HG02943 (cell line): ENCODE data around the gene ELL2.
"Not testable (repeated sequence)": the region's sequence is repeated elsewhere in the genome, so short reads cannot be mapped to it uniquely, and the experiment has no call there.

ENCODE experiments used
- ATAC-seq: cut with Tn5 transposase; IDR thresholded peaks from one replicate; pipeline ENCODE4 v1.9.1; 2021; ENCODE audit warnings: mild to moderate bottlenecking, low read depth, moderate library complexity; ENCODE audit not compliant: unreplicated experiment

The ELL2 gene

DNA sequence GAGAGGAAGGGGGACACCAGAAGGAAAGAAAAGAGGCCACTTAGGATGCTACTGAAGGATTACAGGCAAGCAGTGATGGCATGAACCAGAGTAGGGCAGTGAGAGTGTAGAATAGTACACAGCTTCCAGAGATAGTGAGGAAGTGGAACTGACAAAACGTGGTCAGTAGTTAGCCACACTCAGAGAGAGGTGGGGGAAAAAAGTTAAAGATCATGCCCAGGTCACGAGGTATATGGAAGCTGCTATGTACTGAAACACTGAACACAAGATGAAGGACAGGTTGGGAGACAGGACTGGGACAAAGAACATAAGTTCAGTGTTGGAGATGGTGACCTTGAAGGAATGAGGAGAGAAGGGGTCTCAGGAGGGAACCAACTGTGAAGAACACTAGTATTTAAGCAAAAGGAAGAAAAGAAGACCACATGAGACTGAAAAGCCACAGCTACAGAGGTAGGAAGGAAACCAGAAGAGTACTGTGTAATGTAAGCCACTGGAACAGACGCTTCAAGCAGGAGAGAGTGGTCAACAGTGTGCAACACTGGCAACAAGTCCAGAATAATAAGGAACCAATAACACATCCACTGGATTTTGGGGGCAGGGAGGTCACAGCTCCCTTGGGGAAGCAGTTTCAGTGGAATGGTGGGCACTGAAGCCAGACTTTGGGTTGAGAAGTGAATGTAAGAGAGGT lies 45.5 kb downstream of the ELL2 start:
- ATAC-seq: peak; percentile 82

DNA sequence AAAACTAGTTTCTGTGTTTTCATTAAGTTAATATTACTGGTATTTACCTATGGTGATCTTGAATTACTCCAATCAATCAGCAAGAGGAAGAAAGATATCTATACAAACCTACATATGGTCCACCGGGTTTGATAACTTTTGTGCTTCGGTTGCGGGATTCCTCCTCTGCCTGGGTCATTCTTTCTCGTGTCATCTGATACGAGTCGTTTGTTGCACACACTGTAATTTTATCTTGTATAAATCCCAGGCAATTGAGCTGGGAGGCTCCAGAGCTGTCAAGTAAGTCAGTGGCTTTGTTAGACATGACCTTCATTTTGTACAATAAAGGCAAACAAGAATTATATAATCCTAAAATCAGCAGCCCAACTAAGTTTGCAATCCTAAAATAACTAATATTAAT lies 48.0 kb downstream of the ELL2 start:
- ATAC-seq: no peak

DNA sequence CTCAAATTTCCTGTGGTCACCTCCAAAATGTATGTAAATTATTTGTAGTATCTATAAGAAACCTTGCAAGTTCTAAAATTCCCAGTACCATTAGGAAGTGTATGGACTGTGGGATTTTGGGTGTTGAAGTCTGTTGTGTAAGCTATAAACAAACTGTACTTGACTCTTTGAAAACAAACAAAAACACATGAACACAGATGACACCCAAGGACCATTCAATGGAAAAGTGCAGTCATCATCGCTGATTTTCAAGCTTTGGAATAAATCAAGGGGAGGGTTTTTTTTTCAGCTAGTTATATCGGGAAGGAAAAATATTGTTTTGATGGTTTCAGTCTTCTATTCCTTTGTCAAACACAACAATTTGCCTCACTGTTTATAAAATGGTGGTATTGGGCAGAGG lies 49.6 kb downstream of the ELL2 start:
- no peak for ATAC-seq

DNA sequence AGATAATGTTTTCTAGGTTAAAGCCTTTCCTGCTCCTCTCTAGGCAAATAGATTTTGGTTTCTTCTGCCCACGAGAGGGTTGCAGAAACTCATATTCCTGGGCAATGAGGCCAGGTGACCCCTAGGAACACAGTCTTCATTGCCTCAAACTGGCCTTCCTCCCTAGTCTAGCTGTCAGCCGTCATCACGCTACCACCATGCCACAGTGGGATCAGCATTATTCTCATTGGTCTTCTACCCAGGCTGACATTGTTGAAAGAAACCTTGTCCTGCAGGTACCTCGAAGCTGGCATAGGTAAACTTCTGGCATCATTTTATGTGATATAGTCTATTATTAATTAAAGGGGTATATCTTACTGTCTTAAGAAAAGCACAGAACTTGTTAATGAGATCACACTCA lies 51.1 kb downstream of the ELL2 start:
- no peak for ATAC-seq

DNA sequence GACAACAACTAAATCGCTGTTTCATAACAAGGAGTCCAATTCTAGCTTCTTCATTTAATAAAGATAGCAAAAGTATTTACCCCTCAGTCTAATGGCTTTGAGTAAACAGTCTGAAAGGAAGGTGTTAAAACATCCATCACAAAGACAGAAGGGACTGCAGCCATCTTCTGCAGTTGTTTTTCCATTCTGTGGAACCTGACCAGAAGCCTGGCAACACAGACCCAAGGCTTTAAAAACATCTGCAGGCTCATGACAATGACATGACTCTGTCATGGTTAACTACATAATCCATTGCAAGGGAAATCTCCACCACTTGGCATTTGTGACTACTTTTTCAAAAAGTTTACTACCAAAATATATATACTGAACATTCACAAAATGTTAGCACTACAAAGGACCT lies 51.9 kb downstream of the ELL2 start:
- no peak for ATAC-seq

DNA sequence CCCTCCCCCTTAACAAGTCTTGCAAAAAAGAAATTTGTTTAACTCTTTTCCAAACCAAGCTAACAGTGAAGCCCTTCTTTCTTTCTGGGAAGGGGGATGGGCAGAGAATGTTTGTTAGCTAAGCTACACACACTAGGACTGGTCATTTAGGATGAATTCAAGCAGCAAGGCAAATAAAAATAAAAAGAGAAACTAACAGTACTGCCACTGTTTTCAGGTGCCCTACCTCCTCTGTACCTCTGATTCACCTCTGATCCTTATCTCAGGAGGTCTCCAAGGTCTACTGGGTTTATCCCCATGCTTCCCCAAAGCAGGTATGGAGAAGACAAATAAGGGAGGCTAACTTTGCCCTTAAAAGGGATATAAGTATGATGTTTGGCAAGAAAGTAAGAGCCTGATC lies 52.9 kb downstream of the ELL2 start:
- no peak for ATAC-seq

DNA sequence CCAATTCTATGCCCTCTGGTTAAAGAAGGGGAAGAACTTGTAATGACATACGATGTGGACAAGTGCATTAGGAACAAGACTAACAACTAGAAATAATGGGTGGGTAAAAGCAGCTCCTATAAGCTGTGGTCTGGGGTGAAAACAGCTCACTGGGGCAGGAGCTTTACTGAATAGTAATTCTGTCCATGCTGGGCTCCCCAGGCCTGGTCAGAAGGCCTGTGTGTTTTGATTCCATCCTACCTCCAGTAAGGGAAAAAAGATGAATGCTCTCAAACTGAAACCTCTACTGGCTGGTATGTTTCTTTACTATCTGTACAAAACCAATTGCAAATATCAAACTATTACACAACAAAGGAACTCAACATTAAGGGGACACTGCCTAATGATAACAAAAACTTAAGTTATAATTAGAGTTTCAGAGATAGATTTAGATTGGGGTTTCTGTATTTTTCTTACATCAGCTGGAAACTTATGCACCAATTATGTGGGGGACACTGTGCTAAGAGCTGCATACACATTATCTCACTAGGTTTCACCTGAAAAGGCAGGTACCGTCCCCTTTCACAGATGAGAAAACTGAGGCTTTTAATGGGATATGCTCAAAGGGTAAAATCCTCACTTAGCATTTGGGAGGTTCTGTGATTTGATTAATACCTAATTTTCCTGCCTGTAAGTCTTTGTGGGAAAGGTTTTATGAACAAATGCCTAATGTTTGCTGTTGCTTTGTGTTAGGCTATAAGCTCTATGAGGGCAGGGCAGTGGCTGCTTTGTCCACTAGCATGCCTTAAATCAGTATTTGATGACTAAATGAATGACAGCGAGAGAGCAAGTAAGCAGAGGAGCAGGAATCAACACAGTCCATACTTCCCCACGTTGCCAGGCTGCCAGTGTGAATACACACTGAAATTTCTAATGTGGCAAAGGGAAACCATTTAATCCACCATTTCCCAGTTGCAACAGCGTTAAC lies 53.6 kb downstream of the ELL2 start:
- ATAC-seq: no peak

DNA sequence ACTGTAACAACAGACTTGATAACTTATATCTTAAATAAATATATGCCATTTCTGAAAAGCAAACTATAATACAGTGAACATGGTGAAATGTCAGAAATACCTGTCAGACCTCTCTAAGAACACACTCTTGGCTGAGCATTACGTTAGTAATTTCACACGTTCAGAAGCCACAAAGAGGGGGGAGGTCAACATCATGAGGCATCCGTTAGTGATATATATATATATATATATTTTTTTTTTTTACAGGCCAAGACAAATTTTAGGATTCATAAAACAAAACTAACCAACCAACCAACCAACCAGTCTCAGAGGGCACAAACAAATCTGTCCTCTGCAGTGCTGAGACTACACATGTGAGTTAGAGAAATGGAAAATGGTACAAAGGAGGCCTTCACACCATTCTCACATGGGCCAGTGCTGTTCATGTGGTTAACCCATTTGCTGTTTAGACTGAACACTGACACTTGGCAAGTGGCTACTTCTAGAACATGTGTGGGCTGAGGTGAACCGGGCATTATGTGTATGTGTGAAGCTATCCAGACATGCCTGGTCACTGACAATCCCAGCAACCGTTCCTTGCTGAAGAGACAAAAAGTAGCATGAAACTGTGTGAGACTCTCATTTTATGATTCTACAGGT lies 54.5 kb downstream of the ELL2 start:
- no peak for ATAC-seq

DNA sequence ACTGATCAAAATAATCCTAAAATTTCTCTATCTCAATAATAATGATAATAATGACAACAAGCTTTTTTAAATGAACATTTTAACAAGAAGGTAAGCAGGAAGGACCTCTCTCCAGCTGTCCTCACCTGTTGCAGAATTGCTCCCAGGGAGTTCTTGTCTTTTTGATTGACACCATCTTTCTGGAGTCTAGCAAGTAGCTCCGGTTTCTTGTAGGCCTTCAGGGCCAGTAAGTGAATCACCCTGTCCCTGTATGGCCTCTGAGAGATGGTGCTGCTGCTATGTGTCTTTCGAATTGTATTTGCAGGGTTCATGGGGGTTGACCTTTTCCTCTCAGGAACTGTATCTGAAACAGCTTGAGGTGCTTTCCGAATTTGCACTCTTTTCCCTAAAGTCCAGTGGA lies 55.3 kb downstream of the ELL2 start:
- ATAC-seq: not testable (repeated sequence)

DNA sequence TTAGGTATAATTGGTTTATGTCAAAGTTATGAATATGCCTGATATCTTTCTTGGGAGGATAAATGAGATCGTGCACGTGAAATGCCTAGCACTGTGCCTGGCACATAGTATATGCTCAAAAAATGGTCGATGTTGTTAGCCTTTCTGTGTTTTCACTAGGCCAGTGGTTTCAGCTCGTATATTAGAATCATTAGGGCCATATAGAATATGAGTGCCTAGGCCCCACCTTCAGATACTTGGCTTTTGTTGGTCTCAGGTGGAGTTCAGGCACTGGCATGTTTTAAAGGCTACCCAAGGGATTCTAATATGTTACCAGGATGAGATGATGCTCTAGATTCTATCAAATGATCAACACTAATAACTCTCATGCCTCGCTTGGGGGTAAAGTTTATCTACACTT lies 56.8 kb downstream of the ELL2 start:
- ATAC-seq: no peak

DNA sequence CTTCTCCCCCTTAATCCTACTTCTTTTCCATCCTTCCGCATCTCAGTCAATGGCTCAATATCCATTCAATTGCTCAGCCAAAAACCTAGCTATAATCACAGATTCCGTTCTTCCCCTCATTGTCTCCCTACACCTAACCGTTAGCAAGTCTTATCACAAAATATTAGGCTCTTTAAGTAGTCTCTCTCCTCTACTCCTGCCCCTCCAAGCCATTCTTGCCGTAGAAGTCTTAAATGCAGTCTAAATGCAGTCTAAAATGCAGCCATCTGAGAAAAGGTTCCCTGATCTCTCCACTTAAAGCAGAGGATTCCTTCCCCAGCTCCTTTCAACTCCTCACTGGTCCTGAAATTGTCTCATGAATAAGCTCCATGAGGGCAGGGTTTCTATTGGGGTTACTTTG lies 57.8 kb downstream of the ELL2 start:
- ATAC-seq: no peak

DNA sequence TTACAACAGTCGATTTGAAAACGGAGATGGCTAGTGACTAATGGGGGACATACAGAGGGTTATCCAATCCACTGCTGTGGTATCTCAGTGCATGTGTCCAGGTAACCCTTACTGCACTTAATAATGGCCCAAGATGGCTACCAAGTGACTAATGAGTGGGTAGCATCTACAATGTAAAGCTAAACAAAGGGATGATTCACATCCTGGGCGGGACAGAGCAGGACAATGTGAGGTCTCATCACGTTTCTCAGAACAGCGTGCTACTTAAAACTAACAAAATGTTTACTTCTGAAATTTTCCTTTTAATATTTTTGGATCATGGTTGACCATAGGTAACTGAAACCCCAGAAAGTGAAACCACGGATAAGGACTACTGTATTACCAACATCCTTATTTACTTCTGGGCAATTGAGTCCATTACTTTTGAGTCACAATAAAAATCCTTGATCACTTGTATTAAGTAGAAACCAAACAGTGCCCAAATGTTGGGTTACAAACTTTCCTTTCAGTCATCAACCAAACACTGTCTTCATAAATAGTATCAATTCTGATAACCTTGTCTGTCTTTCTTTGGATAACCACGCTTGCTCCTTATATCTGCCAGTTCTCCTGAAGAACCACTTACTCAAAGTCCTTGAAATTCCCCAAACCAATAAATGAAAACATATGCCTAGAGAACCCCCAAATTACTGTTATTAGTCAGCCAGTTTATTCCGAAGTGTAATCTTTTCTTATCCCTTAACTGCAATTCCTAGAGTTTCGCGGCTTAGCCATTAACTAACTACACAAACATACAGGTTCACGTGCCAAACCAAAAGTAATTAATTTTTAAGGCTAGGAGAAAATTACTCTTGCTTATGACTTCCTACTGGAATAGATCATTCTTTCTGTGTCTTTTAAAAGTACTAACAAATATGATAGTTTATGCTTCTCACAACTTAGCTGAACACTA lies 59.7 kb downstream of the ELL2 start:
- no peak for ATAC-seq

DNA sequence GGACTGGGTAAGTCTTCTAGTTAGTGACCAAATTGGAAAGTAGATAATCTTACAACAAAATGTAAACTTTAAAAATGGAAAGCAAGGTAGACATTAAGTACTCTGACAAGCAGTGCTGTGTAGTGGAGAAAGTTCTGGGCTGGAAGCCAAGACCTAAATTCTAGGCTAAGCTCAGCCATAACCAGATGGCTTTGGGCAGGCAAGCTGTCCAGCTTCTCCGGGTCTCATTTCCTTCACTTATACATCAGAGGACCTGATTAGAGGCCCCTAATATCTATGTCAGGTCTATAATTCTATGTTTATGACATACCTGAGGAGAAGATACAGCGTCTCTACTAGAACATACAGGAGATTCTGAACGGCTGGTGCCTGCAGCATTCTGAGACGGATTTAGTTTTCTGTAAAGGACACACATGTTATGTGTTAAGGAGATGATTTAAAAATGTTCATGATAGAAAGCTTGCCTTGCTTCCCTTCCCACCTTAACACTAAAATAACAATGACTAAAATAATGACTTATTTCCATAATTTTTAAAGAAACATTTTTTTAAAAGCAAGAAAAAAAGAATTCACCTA lies 61.2 kb downstream of the ELL2 start:
- no peak for ATAC-seq

DNA sequence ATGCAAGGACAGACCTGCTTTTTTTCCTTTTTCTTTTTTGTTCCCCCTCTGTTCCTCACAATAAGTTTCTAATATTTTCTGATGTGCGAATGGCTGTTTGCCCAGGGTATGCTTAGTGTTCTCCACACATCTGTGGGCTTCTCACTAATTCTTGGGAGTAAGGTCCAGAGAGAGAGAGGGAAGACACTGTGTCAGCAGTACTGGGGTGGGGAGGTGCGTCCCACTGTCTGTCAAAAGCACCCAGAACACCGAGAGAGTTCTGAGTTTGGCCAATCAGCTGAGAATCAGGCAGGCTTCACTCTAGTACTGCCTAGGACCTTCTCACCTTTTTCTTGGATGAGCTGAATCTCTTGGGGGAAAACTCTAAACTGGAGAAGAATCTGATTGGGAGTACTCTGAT lies 61.8 kb downstream of the ELL2 start:
- ATAC-seq: no peak

DNA sequence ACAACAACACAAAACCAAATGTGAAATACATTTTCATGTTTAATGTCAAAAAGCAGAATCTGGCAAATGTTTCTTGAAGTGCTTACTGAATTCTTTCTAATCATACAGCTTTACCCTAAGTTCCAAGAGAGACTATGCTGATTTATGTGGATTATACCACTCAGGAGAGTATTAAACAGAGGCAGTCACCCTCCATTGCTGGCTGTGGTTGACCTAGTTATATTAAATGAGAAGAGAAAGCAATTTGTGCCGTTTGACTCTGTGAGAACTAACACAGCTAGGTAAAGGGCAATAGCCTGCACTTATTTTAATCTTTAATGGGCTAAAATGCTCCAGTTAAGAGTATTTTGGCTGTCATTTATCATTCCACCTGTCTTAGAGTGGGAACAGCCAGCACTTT lies 62.6 kb downstream of the ELL2 start:
- ATAC-seq: no peak

DNA sequence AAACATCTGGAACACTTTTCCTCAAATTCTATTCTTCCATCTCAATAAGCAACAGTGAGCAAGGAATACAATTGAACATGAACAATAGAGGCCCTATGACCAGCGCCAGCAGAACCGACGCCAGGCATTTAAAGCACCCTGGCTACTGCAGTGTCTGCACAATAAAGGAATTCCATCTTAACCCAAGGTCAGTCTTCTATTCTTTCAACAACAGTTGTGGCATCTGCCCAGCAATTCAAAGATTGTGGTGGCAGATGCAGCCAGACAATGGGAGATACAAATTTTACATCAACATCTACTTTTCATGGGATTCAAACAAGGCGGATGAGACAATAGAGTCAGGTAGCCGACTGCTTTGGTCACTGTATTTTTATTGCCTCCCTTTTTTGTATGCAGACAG lies 65.9 kb downstream of the ELL2 start:
- ATAC-seq: no peak

DNA sequence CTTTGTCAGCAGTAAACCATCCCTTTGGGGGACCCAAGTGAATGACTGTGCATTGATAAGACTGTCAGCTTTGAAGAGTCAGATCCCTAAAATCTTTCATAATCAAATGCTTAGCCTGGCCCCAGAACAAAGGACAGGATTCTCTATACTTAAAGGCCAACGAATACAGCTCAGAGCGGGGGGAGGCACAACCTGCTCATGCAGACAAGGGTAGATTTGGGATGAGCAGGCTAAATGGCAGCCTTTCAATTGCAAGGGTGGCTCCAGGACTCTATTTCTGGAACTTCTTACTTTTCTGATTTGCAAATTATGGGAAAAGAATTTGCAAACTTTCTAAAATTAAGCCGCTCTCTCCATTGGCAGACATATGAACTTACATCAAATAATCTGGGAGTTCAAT lies 66.4 kb downstream of the ELL2 start:
- no peak for ATAC-seq

DNA sequence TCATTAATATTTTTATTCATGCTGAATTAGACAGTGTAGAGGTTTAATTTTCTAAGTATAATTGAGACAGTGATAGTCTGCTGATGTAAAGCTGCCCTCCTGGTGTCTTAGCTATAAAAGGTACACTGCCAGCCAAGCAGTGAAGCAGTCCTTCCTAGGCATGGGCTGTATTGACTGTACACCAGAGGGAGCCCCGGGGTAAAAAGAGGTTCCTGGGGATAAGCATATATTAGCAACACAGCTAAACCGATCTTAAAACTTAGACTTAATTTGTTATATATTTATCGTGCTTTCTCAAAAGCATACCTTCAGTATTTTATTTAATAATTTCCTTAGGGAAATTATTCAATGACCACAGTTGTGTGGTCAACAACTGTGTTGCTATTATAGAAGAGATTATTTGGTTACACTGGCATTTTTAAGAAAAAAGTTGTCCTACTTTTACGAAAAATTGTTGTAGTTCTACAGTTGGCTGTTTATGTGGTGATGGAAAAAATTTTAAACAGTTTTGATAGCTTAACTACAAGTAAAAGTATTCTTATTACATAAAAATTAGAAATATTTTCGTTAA lies 68.8 kb downstream of the ELL2 start:
- ATAC-seq: no peak

DNA sequence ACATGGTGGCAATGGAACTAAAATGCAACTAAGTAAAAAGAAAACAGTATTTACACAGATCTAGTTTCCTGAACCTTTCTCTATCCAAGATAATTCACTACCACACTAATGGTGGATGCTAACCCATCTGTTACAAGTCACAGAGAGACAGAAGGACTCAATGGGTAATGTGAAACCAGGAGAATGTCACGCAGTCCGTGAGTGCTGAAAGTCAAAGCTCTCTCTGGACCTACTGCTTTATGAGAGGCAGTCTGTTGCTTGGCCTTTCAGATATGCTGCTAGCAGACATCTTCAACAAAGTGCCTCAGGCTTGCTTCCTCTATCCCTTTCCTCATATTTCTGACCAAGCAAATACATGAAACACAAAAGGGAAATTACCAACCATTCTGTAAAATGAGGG lies 70.2 kb downstream of the ELL2 start:
- no peak for ATAC-seq

DNA sequence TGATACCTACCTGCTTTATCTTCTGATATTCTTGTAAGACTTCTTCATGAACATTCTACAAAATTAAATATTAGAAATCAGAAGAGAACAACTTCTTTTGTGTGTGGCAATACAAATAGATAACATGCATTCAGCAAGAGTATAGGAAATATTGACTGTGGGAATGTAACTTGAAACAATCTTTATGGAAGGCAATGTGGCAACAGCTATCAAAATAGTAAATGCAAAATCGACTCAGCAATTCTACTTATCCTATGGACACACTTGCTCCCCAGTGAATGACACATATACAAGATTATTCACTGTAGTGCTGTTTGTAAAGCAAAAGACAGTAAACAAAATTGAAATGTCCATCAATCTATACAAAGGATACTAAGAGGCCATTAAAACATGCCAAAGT lies 72.6 kb downstream of the ELL2 start:
- no peak for ATAC-seq
